H7 (cell line): Measurements from ENCODE around the gene RNASE11. TPM values are rescaled to one million over a fixed set of nuclear protein-coding genes. Genes with fewer than 3 reads are reported as not detected.
A peak's percentile ranks its signal among the peaks of the same experiment; 100 is the strongest.
"Not testable (repeated sequence)": the region's sequence is repeated elsewhere in the genome, so short reads cannot be mapped to it uniquely, and the experiment has no call there.

Experiments
- DNase-seq: peaks from one replicate; pipeline ENCODE4 v3.0.0; 2012
- H3K27me3 ChIP-seq: 2 replicates; pipeline ENCODE4 v1.6.0; 2011; ENCODE audit warnings: mild to moderate bottlenecking, low read length; ENCODE audit not compliant: control insufficient read depth, insufficient read depth
- H3K36me3 ChIP-seq: replicated peaks from 2 replicates; pipeline ENCODE4 v1.5.1; 2011; ENCODE audit warnings: low read length; ENCODE audit not compliant: control insufficient read depth, insufficient read depth
- H3K4me3 ChIP-seq: 2 replicates; pipeline ENCODE4 v1.5.1; 2011; ENCODE audit warnings: low read depth, mild to moderate bottlenecking, control low read depth, low read length, moderate library complexity; ENCODE audit not compliant: insufficient read depth
- total RNA-seq: library from RNA; depleted of rRNA; stranded (reverse); fragments of >200 nt; shearing (Covaris generic); gene quantifications from 2 replicates; pipeline ENCODE4 v1.2.3, GENCODE V29; 2014

Gene RNASE11
- total RNA-seq, 1 experiment from 2014 or later, result not detected

- no peaks in the 10 kb centered on the region for H3K27me3 ChIP-seq
- DNase-seq, result peak; percentile 68
Measured at GRCh38 chr14:20578325-20578724, 9.5 kb downstream of the RNASE11 start.

GRCh38 chr14:20572382-20572990 lies 15.3 kb downstream of the RNASE11 start:
- H3K36me3 ChIP-seq, DNase-seq, H3K4me3 ChIP-seq, H3K27me3 ChIP-seq: not testable (repeated sequence)

More at GRCh38 chr14:20578325-20578724, 9.5 kb downstream of the RNASE11 start:
- Histone ChIP-seq H3K4me3 (no peak overlapping the region), H3K36me3 (no peaks in the 10 kb centered on the region)

- not testable (repeated sequence) for DNase-seq, H3K4me3 ChIP-seq, H3K27me3 ChIP-seq, H3K36me3 ChIP-seq
Measured at GRCh38 chr14:20570720-20571119, 17.1 kb downstream of the RNASE11 start.

- DNase-seq, H3K27me3 ChIP-seq, H3K36me3 ChIP-seq, H3K4me3 ChIP-seq: not testable (repeated sequence)
Measured at GRCh38 chr14:20569865-20570264, 17.9 kb downstream of the RNASE11 start.

- Histone ChIP-seq H3K36me3 (no peaks in the 10 kb centered on the region), H3K4me3 (no peak overlapping the region), H3K27me3 (no peaks in the 10 kb centered on the region)
- DNase-seq, result no peak
Measured at GRCh38 chr14:20569066-20569465, 18.7 kb downstream of the RNASE11 start.

- H3K36me3 ChIP-seq, result no peaks in the 10 kb centered on the region
- H3K4me3 ChIP-seq, result no peak overlapping the region
- DNase-seq, result no peak
- no peaks in the 10 kb centered on the region for H3K27me3 ChIP-seq
Measured at GRCh38 chr14:20568393-20568792, 19.4 kb downstream of the RNASE11 start.

- not testable (repeated sequence) for DNase-seq, H3K36me3 ChIP-seq, H3K4me3 ChIP-seq, H3K27me3 ChIP-seq
Measured at GRCh38 chr14:20567199-20567598, 20.6 kb downstream of the RNASE11 start.

- Histone ChIP-seq H3K36me3 (no peaks in the 10 kb centered on the region), H3K4me3 (no peak overlapping the region), H3K27me3 (no peaks in the 10 kb centered on the region)
- no peak for DNase-seq
Measured at GRCh38 chr14:20564501-20564997, 23.3 kb downstream of the RNASE11 start.

- DNase-seq, result no peak
- Histone ChIP-seq H3K27me3 (no peaks in the 10 kb centered on the region), H3K4me3 (no peak overlapping the region), H3K36me3 (no peaks in the 10 kb centered on the region)
Measured at GRCh38 chr14:20563971-20564370, 23.8 kb downstream of the RNASE11 start.

- DNase-seq, result no peak
- H3K27me3 ChIP-seq, result no peaks in the 10 kb centered on the region
- H3K36me3 ChIP-seq, result no peaks in the 10 kb centered on the region
- H3K4me3 ChIP-seq, result no peak within 1 kb of the TSS
Measured at GRCh38 chr14:20560961-20561360, 26.8 kb downstream of the RNASE11 start, which contains the start of gene RNASE9. Gene RNASE9 (minus strand): TSS chr14:20561047.

- no peak overlapping the region for H3K4me3 ChIP-seq
- no peaks in the 10 kb centered on the region for H3K27me3 ChIP-seq
- no peaks in the 10 kb centered on the region for H3K36me3 ChIP-seq
- DNase-seq, result no peak
Measured at GRCh38 chr14:20559461-20559904, 28.3 kb downstream of the RNASE11 start.

- DNase-seq, result no peak
- Histone ChIP-seq H3K36me3 (no peaks in the 10 kb centered on the region), H3K4me3 (no peak overlapping the region), H3K27me3 (no peaks in the 10 kb centered on the region)
Measured at GRCh38 chr14:20557212-20557542, 30.6 kb downstream of the RNASE11 start.

GRCh38 chr14:20556500-20557211 lies 31.1 kb downstream of the RNASE11 start:
- Histone ChIP-seq H3K27me3 (no peaks in the 10 kb centered on the region), H3K36me3 (no peaks in the 10 kb centered on the region), H3K4me3 (no peak overlapping the region)
- no peak for DNase-seq

- Histone ChIP-seq H3K36me3 (no peaks in the 10 kb centered on the region), H3K27me3 (no peaks in the 10 kb centered on the region), H3K4me3 (no peak overlapping the region)
- no peak for DNase-seq
Measured at GRCh38 chr14:20555845-20556244, 32.0 kb downstream of the RNASE11 start.

- no peak for DNase-seq
- Histone ChIP-seq H3K36me3 (no peaks in the 10 kb centered on the region), H3K27me3 (no peaks in the 10 kb centered on the region), H3K4me3 (no peak overlapping the region)
Measured at GRCh38 chr14:20553024-20553423, 34.8 kb downstream of the RNASE11 start.
